ENCODE measurements around the gene PPP2R5C.
A peak's percentile ranks its signal among the peaks of the same experiment; 100 is the strongest.
"Not testable (repeated sequence)": the region's sequence is repeated elsewhere in the genome, so short reads cannot be mapped to it uniquely, and the experiment has no call there.

Gene PPP2R5C

DNA sequence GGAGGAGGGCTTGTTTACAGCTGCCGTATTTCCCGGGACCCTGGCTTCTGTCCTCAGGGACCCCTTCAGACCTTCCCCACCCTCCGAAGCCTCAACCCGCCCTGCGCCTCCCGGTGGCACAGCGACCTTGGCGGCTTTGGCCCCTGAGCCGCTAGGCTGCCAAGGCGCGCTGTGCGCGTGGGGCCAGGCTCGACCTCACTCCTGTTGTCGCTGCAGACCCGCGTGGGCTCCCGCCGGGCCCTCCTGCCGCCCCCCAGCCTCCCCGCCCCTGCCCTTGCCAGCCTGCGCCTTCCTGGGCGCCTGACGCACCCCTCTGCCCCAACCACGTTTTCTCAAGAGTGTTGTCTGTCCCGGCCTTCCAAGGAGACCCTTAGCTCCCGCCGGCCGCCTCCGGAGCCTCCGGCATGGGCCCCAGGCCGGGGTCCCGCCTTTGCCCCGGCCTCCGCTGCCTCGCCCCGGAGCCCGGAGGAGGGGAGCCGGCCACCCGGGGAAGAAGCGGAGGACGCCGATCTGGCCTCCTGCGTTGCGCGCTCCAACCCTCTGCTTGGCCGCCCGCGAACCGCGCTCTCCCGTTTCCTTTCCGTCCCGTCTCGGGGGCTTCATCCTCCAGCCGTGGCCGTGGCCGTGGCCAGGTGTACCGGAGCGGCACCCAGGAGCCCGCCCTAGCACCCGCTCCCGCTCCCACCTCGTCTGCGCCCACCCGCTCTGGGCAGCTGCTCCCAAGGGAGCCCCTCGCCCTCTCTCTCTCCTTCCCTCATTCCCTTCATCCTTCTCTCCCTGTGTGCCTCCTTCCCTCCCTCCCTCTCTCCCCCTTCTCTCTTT, 19.9 kb downstream of the PPP2R5C start:
- peak; percentile 16 for DNase-seq (ENCODE audit: low spot score)

DNA sequence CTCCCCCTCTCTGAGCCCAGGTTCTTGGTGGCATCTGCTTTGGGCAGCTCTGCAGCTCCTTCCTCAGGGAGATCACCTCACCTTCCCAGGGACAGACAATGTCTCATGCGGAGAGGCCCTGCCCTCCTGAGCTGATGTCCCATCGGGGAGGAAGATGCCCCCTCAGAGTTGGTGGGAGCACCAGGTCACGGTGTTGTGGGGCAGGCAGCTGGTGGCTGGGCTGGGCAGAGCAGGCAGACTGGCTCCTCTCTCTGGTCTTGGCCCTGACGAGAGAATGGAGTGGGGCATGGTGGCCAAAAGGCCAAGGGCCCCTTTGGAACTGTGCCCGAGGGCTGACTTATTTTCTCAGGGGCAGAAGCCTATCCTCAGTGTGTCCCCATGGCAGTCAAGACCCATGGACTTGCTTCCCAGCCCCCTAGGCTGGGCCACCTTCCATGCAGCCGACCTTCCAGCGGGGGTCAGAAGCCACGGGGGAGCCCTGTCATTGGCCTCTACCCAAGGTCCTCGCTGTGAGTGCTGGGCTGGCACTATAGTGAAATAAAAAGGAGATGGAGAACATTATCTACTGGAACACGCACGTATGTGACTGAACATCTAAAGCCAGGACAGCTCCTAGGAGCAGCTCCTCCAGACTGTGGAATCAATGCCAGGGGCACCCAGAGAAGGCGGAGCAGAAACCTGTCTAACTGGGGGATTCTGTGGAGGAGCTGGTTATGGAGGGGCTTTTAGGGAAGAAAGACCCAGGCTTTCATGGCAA, 21.9 kb downstream of the PPP2R5C start:
- no peak for DNase-seq (ENCODE audit: low spot score)

DNA sequence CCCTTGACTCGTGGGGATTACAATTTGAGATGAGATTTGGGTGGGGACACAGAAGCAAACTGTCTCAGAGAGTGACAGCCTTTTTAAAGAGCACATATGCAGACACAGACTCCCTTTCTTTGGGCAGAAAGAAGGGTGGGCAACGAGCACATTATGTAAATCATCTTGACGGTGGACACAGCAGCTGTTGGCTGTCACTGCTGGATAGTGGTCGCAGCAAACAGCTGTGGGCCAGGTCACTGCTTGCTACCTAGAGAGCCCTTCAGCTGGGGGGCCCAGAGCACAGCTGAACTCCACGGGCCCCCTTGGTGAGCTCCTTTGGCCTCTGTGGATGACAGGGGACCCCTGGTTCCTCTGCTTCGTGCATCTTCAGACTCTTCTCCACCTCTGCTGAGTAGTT, 23.1 kb downstream of the PPP2R5C start:
- DNase-seq (ENCODE audit: low spot score), result no peak

DNA sequence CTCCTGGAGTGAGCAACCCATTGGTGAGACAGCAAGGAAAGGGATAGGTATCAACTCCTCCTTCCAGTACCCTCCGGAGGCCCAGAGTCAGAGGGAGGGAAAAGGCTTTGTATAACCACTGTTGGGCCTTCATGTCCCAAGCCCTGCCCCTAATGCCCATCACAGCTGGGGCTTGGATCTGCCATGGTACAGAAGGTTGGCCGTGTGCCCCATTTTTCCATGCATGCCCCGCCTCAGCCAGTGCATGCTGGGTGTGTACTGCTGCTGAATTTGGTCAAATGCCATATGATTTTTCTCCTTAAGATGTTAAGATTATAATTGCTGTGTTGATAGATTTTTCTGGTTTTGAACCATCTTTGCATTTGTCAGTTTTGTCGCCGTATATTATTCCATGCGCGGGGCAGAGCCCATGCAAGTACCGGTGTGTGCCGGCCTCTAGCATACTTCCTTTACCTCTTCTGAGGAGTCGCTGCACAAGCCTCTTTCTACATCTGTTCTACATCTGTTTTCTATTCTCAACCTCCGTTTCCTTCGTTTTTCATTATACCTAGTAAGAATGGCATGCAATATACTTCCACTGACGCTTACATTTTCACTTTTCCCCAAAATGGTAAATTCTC, 26.6 kb downstream of the PPP2R5C start:
- no peak for DNase-seq (ENCODE audit: low spot score)

DNA sequence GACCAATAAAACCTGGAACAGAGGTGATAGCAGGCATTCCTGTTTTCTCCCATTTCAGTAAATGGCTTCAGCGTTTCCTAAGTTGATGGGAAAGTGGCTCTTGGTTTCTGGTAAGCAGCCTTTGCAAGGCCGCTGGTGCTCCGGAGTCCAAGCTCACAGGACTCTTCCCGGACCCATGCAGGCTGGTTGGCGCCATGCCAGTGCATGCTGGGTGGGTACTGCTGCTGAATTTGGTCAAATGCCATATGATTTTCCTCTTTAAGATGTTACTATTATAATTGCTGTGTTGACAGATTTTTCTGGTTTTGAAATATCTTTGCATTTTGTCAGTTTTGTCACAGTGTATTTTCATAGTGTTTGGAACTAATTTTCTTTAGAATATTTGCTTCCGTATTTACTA, 27.7 kb downstream of the PPP2R5C start:
- no peak for DNase-seq (ENCODE audit: low spot score)

DNA sequence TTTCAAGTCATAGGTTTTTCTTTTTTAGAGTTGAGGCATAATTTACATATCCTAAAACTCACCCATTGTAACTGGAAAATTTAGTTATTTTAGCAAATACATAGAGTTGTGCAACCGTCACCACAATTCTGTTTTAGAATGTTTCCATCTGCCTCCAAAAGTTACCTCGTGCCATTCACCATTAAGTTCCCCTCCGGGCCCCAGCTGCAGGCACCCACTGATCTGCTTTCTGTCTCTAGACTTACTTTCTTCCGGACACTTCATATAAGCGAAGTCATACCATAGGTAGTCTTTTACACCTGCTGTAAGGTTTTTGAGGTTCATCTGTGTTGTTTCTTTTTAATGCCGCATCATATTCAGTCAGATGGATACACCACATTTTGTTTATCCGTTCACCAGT, 28.7 kb downstream of the PPP2R5C start:
- no peak for DNase-seq (ENCODE audit: low spot score)

DNA sequence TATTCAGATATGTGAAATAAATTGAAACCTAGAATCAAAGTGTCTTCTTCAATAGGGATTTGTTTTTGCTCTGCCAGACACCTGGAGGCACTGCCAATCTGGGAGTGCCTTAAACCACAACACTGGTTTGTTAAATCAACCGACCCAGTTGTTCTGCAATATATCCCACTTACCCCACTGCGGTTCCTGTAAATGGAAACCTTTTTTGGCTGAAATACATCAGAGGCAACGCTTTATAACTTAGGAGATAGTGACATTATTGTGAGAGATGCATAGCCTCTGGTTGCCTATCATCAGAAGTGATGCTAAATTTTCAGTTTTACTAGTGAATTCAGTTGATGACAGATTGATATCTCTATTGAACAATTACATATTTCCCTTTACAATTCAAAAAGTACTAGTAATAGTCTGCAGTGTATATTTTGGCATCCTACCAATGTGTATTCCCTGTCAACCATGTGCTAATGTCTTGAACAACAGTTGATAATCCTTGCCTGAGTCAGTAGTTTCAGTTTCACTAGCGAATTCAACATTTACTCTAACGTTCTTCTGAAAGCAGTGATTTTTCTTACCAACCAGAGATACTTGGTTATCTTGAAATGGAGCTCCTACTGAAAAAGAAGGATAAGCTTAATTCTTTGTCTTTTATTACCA, 30.5 kb downstream of the PPP2R5C start:
- DNase-seq (ENCODE audit: low spot score), result peak; percentile 48

DNA sequence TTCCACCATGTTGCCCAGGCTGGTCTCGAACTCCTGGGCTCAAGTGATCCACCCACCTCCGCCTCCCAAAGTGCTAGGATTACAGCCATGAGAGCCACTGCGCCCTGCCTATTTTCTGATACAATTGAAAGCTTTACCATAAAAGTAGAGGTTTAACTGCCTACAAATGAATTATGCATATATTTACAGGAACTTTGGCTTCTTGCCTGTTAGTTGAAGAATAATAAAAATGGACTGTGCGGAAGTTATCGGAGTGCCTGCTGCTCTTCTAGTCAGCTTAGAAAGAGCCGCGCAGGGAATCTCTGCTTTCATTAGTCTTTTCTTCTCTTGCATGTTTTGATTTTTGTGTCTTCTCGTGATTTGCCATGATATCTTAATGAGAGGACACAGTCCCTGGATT, 34.5 kb downstream of the PPP2R5C start:
- no peak for DNase-seq (ENCODE audit: low spot score)

DNA sequence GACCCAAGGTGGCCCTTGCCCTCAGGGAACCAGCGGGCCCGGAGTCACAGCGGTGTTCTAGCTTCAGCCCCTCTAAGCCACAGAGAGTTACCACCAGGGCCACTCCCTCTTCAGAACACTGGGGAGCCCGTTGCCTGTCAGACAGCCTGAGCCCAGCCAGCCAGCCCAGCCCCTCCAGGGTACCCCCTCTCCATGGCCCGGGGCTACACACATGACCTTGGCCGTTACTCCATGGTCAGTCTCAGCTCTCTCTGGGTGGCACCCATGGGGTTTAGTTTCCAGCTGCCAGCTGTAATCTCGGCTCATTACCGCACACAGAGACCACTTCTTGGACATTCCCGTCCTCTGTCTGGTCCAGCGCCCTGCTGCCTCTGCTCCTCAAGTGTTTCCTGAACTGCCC, 35.0 kb downstream of the PPP2R5C start:
- DNase-seq (ENCODE audit: low spot score), result no peak

DNA sequence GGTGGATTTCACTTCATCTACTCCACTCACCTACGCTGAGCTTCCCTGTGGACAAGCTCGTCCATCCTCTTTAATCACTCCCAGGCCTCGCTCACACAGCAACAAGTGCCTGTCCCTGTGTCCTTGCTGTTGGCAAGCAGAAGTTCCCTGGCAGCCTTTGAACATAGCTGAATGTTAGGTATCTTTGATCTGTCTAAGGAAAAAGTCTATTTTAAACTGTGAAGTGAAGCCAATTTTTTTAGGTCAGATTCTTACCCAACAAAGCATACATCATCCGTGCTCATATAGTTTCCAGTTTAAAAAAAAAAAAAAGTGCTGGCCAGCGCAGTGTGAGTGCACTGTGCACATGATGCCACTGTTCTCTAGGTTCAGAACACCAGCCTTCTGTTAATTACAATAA, 36.3 kb downstream of the PPP2R5C start:
- no peak for DNase-seq (ENCODE audit: low spot score)

DNA sequence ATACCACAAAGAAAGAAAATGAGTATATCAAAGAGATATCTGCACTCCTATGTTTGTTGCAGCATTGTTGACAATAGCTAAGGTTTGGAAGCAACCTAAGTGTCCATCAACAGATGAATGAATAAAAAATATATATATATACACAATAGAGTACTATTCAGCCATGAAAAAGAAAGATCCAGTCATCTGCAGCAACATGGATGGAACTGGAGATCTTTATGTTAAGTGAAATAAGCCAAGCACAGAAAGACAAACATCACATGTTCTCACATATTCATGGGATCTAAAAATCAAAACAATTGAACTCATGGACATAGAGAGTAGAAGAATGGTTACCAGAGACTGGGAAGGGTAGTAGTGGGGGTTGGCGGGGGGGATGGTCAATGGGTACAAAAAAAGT, 42.9 kb downstream of the PPP2R5C start:
- DNase-seq (ENCODE audit: low spot score), result not testable (repeated sequence)

DNA sequence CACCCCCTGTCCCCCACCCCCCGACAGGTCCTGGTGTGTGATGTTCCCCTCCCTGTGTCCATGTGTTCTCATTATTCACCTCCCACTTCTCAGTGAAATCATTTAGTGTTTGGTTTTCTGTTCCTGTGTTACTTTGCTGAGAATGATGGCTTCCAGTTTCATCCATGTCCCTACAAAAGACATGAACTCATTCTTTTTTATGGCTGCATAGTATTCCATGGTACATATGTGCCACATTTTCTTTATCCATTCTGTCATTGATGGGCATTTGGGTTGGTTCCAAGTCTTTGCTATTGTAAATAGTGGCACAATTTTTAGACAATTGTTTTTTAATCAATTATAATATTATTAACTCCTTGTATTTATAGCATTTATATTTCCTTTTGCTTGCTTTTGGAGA, 44.7 kb downstream of the PPP2R5C start:
- DNase-seq (ENCODE audit: low spot score), result not testable (repeated sequence)

DNA sequence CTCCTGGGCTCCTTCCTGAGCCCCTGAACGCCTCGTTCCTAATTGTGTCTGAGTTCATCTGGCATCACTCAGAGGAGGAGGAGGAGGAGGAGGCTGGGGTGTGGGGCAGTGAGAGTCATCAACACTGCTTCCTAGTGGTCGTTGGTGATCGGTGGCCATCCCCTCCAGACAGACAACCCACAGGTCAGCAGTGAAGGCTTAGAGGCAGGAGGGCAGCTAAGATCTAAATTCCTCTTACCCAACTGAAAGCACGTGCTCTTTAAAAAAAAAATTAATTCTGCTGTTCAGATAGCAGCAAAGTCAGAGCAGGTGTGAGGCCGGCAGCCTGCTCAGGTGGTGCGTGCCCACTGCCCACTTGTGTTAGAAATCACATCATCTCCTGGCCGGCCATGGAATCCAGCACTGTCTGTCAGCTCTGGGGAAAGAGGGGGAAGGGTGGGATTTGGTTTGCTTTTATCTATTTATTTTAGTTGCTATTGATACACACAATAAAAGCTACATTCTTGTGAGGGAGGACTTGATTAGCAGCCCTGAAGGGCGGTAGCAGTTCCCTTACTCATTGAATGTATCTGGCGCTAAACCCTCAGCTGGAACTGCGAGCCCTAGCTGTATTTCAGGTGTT, 46.6 kb downstream of the PPP2R5C start:
- no peak for DNase-seq (ENCODE audit: low spot score)

DNA sequence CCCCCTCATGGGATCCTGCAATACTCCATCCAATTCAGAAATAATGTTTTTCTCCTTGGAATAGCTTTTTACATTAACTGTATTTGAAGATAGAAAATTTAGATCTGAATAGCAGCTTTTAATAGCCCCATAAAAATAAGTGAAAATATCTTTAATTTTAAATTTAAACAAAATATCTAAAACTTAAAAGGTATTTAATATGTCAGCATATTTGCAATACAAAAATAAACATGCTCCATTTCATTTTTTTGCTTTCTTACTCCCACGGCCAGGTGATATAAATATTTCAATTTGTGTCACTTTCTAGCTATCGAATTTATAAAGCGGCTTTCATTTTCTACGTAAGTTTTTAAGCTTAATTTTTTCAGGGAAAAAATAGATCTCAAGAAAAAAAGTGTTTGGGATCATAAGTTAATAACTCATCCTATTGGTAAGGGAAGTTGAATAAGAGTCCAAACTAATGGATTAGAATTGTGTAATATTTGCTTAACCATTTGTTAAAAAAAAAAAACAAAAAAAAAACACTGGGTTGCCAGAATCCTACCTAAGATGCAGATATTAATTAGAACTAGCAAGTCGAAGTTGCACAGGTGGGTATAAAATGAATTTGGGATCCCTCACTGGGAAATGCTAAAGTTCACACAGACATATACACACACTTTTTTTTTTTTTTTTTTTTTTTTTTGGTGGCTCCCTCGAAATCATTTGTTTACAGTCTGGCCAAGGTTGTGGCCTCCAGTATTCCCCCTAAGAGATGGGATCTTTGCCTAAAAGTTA, 47.6 kb downstream of the PPP2R5C start:
- no peak for DNase-seq (ENCODE audit: low spot score)

DNA sequence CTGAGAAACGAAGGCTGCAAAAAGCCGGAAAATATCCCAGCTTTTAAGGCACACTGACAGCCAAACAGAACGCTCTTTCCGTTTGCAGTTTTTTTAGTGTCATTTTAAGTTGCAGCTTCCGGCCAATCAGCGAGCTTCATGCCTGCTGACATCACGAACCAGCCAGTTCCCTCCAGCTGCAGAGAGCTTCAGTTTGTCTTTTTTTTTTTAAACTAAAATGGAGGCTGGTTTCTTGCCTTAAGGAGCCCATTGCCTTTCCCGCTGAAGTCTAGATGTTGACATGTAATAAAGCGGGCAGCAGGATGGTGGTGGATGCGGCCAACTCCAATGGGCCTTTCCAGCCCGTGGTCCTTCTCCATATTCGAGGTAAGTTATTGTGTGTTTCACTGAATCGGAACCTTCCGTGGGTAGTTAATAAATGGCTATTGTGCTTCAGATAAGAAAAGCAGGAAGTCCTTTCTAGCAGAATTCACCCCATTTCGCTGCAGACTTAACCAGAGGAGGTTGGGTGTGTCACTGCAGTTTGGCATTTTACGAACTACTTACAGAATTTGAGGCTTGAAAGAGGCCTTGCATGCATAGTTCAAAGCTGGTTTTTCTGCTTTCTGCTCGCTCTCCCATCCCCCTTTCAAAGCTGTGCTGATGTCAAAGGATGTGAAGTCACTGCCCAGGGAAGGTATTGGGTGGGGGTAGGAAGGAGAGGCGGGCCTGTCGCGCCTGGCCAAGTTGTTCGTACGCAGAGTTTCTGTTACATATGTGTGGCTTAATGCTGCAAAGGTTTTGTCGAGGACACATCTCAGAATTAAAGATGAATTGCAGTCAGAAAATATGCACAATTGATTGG, 48.4 kb downstream of the PPP2R5C start:
- DNase-seq (ENCODE audit: low spot score), result peak; percentile 92

DNA sequence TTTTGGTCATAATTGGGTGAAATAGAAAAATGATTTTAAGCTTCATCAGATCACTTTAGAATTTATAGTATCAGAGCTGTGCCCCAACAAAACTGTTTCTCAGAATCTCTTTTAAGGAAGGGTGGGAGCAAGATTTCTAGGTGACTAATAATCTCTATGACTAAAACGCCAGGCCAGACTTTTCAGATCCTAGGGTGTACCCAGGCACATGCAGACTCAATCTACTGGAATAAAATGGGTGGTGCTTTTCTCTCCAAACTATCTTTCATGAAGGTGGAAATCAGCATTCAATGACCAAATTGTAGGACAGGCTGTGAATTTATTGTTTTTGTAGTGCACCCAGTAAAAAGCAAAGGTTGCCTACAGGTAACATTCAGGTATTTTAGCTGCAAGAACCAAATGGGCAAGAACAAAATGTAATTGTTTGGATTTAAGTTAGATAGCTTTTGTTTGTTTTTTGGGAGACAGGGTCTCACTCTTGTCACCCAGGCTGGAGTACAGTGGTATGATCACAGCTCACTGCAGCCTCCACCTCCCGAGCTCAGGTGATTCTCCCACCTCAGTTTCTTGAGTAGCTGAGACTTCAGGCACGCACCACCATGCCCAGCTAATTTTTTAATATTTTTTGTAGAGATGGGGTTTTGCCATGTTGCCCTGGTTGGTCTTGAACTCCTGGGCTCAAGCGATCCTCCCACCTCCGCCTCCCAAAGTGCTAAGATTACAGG, 49.5 kb downstream of the PPP2R5C start:
- DNase-seq (ENCODE audit: low spot score), result peak; percentile 82

DNA sequence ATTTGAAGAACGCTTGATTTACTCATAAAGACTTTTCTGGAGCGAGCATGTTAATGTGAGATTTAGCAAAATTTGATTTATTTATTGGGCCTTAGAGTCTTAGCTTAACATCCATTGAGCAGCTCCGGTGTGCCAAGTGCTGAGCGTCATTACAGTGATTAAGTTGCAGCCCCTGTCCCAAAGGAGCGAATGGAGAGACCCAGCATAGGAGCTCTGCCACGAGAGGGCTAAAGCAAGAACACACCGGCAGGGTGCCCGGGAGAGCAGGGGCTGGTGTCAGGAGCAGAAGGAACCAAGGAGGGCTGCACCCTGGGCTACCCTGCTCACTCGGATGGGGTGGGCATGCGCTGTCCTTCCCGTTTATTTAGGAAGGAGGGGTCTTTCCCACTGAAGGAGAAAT, 50.6 kb downstream of the PPP2R5C start:
- DNase-seq (ENCODE audit: low spot score), result no peak

DNA sequence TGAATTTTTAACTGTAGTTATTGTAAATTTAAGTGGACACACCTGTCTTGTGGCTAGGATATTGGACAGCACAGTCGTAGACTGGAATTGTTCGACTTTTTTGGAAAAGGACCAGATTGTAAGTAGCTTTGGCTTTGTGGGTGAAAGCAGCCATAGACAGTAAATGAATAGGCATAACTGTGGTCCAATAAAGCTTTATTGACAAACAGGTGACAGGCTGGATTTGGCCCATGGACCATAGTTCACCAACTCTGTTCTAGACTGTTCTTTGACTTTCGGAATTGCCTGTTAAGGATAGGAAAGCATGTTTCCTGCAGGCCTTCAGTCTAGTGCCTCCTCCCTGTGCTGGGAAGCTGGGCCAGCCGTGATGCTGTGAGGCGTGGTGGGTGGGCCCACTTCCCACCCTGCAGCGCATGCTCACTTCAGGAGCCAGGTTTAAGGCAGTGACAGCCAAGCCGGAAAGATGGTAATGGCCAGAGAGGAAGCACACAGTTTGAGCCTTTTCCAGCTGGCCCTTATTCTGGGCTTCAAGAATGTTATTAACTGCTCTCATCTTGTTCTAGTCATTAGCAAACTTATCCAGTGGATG, 51.8 kb downstream of the PPP2R5C start:
- DNase-seq (ENCODE audit: low spot score), result no peak

DNA sequence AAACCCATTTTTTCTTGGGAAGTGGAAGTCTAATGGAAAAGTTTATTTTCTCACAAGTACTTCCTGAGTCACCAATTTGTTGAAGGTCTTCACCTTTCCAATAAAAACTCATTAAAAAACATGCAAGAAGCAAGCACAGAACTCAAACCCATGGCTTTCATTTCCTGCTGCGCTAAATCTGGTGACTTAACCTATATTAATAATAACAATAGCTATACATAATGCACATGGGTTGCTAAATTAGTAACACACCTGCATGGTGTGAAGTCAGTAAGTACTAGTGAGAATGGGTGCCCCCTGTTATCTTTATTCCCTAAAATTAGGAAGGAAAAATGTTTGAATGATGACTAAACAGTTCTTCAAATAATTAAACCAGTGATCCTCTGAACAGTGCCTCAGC, 52.3 kb downstream of the PPP2R5C start:
- no peak for DNase-seq (ENCODE audit: low spot score)

All from CD4-positive, alpha-beta T cell treated with Interleukin-15 for 4 hours (primary cell).